KBM-7 (cell line): Measurements from ENCODE around the gene ZNF226.
"Not testable (repeated sequence)": the region's sequence is repeated elsewhere in the genome, so short reads cannot be mapped to it uniquely, and the experiment has no call there.

Source experiments
- DNase-seq: peaks from one replicate; pipeline ENCODE4 v3.0.0-alpha.2; 2015
- in situ Hi-C: fragments of 300-500 bp; cut with MboI; formaldehyde crosslinking; loops from 2 replicates; pipeline ENCODE4 v1.14.3; 2020; ENCODE audit warnings: low sequenced_read_pairs, low pct_unique_long_range_greater_than_20kb, mixed read lengths

The ZNF226 gene

GRCh38 chr19:44164673-44165512, at the start of gene ZNF226:
Gene ZNF226 (plus strand): TSS chr19:44165100. CDS start chr19:44170081, 4,981 bp downstream.
- in situ Hi-C loops, result no loop called here
- DNase-seq, result peak; percentile 97

GRCh38 chr19:44121162-44121561, 43.7 kb upstream of the ZNF226 start:
- DNase-seq, in situ Hi-C loops: not testable (repeated sequence)

- DNase-seq, result no peak
- in situ Hi-C loops, result no loop called here
These were observed 32.9 kb upstream of the ZNF226 start for GRCh38 chr19:44131955-44132354.

GRCh38 chr19:44141191-44142058, 23.5 kb upstream of the ZNF226 start, which contains the start of gene ZNF234:
Gene ZNF234 (plus strand): TSS chr19:44141554. CDS start chr19:44144633, 3,079 bp downstream.
- in situ Hi-C loops, result no loop called here
- peak; percentile 83 for DNase-seq

GRCh38 chr19:44142059-44142433, 22.9 kb upstream of the ZNF226 start:
- in situ Hi-C loops, result no loop called here
- no peak for DNase-seq

GRCh38 chr19:44149776-44150175, 15.1 kb upstream of the ZNF226 start:
- in situ Hi-C loops, result no loop called here
- no peak for DNase-seq

- no peak for DNase-seq
- in situ Hi-C loops, result no loop called here
These were observed 13.4 kb upstream of the ZNF226 start for GRCh38 chr19:44151491-44151890.

- DNase-seq, result no peak
- in situ Hi-C loops, result no loop called here
These were observed 8.4 kb upstream of the ZNF226 start for GRCh38 chr19:44156475-44156874.

GRCh38 chr19:44163789-44164188, 1.1 kb upstream of the ZNF226 start:
- in situ Hi-C loops, result no loop called here
- DNase-seq, result no peak

GRCh38 chr19:44164327-44164672, 600 bp upstream of the ZNF226 start:
- in situ Hi-C loops, result no loop called here
- DNase-seq, result no peak

- DNase-seq, in situ Hi-C loops: not testable (repeated sequence)
These were observed 5.8 kb downstream of the ZNF226 start for GRCh38 chr19:44170660-44171059.

- no peak for DNase-seq
- in situ Hi-C loops, result no loop called here
These were observed 11.7 kb downstream of the ZNF226 start for GRCh38 chr19:44176590-44176989.

GRCh38 chr19:44180968-44181367, 16.1 kb downstream of the ZNF226 start:
- no peak for DNase-seq
- in situ Hi-C loops, result no loop called here

GRCh38 chr19:44182145-44182544, 17.2 kb downstream of the ZNF226 start:
- in situ Hi-C loops, result no loop called here
- DNase-seq, result no peak

GRCh38 chr19:44190020-44190419, 25.1 kb downstream of the ZNF226 start:
- in situ Hi-C loops, result no loop called here
- DNase-seq, result no peak

GRCh38 chr19:44192127-44192526, 27.2 kb downstream of the ZNF226 start:
- in situ Hi-C loops, result no loop called here
- DNase-seq, result no peak

- in situ Hi-C loops, result no loop called here
- no peak for DNase-seq
These were observed 31.9 kb downstream of the ZNF226 start for GRCh38 chr19:44196772-44197171.

- in situ Hi-C loops, result no loop called here
- no peak for DNase-seq
These were observed 37.6 kb downstream of the ZNF226 start for GRCh38 chr19:44202470-44202869.

- in situ Hi-C loops, result no loop called here
- no peak for DNase-seq
These were observed 38.1 kb downstream of the ZNF226 start for GRCh38 chr19:44202974-44203373.

- in situ Hi-C loops, DNase-seq: not testable (repeated sequence)
These were observed 39.0 kb downstream of the ZNF226 start for GRCh38 chr19:44203877-44204276.
